GM12892 (cell line): ENCODE measurements around the gene CEP72.

ENCODE experiments used
- DNase-seq: peaks from one replicate; pipeline ENCODE4 v3.0.0; 2011; ENCODE audit not compliant: insufficient read length
- FAIRE-seq: peaks from 2 replicates; lab custom pipeline; 2011; peaks lifted over from hg19 to GRCh38; lab: Jason Lieb, UNC
- POLR2A ChIP-seq: IDR thresholded peaks from 2 replicates; pipeline ENCODE4 v1.6.1; 2011; ENCODE audit warnings: low read depth, low read length, control low read depth
- POLR2AphosphoS5 ChIP-seq: IDR thresholded peaks from 2 replicates; pipeline ENCODE4 v1.6.1; 2011; ENCODE audit warnings: low read depth, low read length, control low read depth
- TAF1 ChIP-seq: IDR thresholded peaks from 2 replicates; pipeline ENCODE4 v1.6.1; 2011; ENCODE audit warnings: low read depth, mild to moderate bottlenecking, control low read depth, low read length, borderline replicate concordance

CEP72 gene

GRCh38 chr5:589588-589987 lies 22.6 kb upstream of the CEP72 start:
- no peak for DNase-seq
- no peak for FAIRE-seq
- TF ChIP-seq POLR2AphosphoS5, result no peak
- no peak for TF ChIP-seq TAF1
- TF ChIP-seq POLR2A, result no peak

DNA sequence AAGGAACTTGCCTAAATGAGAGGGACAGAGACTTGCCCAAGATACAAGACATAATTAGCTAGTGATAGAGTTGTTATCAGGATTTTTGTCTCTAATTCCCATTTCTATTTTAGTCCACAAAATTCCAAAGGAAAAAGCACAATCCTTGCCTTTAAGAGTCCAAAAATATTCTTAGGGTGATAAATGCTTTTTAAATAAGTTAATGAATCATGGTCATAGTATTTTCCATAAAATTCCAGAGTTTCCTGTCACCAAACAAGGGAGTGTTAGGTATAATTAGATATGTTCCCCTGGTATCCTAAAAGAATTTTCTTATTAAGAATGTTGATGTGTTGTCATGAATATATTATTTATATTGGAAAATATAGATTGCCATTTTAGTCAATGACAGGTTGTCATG lies 21.8 kb upstream of the CEP72 start:
- no peak for TF ChIP-seq TAF1
- TF ChIP-seq POLR2AphosphoS5, result no peak
- no peak for TF ChIP-seq POLR2A
- FAIRE-seq (no peak), DNase-seq (no peak)

- FAIRE-seq, result no peak
- TF ChIP-seq POLR2A, result no peak
- no peak for TF ChIP-seq TAF1
- no peak for TF ChIP-seq POLR2AphosphoS5
- DNase-seq, result no peak
Measured at GRCh38 chr5:591746-592145, 20.4 kb upstream of the CEP72 start.

DNA sequence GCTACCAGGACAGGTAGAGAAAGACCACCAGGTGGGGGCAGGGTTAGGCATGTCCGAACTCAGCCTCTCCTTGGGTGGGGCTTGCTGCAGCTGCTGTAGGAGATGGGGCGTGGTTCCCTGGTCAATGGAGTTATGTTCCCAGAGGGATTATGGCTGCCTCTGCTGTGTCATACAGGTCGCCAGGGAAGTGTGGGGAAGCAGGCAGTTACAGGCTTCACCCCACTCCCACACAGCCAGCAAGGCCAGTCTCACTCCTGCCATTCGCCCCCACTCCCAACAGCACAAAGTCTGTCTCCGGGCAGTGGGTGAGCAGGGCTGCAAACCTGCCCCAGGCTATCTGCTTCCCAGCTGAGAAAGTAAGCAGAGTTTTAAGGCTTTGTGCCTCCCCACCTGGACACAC lies 20.0 kb upstream of the CEP72 start:
- DNase-seq, result no peak
- FAIRE-seq, result no peak
- no peak for TF ChIP-seq POLR2A

GRCh38 chr5:593511-593910 lies 18.6 kb upstream of the CEP72 start:
- FAIRE-seq (no peak), DNase-seq (no peak)
- TF ChIP-seq POLR2AphosphoS5 (no peak), TAF1 (no peak), POLR2A (no peak)

DNA sequence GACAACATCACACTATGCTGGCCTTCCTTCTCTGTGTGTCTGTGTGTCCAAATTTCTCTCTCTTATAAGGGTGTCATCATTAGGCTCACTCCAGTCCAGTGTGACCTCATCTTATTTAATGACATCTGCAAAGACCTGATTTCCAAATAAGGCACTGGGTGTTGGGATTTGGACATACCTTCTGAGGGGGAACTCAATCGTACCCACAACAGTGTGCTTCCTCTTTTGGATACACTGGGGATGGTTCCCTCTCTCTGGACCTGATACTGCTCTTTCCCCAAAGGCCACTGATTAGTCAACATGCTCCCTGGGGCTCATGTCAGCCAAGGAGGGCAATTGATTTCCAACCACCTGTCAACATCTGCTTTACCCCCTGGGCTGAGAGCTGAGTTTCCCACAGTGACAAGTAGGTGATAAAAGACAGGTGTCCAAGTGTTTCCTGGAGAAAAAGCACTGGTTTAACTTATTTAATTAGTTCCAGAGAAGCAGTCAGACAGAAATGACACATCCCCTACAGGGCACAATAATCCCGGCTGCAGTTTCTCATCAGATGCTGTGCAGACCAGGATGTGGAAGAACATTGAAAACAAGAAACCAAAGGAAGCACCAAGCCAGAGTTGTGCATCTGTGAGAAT lies 17.8 kb upstream of the CEP72 start:
- no peak for DNase-seq
- TF ChIP-seq POLR2A, result no peak
- no peak for TF ChIP-seq TAF1
- TF ChIP-seq POLR2AphosphoS5, result no peak
- no peak for FAIRE-seq

DNA sequence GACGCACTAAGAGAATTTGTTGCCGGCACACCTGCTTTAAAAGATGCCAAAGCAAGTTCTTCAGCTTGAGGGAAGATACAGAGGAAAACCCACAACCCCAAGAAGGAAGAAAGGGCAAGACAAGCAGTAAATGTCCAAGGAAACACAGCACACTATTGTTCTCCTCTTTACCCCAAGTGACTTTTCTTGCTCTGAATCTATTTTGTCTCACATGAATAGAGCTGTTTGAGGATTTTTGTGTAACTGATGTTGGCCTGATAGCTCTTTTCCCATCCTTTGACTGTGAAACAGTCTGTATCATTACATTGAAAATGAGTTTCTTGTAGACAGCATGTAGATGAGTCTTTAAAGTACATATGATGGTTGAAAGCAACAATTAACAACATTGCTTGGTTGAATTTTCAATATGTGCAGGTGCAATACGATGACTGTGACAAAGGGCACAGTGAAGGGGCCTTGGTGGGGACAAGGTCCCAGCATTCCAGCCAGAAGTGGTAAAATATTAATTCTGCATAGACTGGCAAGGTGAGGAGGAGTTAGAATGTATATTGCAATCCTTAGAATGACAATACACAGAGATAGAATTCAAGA lies 16.8 kb upstream of the CEP72 start:
- no peak for FAIRE-seq
- no peak for TF ChIP-seq POLR2A
- no peak for TF ChIP-seq TAF1
- no peak for TF ChIP-seq POLR2AphosphoS5
- no peak for DNase-seq

DNA sequence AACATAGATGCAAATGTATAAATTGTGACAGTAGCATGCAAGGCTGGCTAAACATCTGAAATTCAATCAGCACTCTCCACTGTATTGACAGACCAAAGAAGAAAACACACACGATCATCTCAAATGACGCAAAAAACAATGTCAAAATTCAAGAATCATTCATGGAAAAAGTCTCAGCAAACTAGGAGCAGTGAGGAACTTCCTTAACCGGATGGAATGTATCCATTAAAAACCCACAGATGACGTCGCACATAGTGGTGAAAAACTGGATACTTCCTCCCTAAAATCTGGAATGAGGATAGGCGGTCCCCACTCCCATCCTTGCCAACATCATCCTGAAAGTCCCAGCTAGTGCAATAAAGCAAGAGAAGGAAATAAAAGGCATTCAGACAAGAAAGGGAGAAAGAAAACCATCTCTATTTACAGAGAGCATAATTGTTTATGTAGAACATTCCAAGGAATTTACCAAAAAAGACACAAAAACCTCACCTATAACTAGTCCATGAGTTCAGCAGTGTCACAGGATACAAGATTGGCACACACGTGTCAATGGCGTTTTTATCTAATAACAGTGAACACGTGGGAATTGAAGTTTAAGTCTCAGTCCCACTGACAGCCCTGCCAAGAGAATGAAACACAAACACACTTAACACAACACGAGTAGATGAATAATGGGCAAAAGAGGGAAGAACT lies 14.1 kb upstream of the CEP72 start:
- TF ChIP-seq POLR2AphosphoS5, result no peak
- no peak for TF ChIP-seq POLR2A
- FAIRE-seq (no peak), DNase-seq (no peak)

GRCh38 chr5:598564-598890 lies 13.6 kb upstream of the CEP72 start:
- no peak for FAIRE-seq
- TF ChIP-seq POLR2A, result no peak
- TF ChIP-seq POLR2AphosphoS5, result no peak
- no peak for TF ChIP-seq TAF1
- no peak for DNase-seq

DNA sequence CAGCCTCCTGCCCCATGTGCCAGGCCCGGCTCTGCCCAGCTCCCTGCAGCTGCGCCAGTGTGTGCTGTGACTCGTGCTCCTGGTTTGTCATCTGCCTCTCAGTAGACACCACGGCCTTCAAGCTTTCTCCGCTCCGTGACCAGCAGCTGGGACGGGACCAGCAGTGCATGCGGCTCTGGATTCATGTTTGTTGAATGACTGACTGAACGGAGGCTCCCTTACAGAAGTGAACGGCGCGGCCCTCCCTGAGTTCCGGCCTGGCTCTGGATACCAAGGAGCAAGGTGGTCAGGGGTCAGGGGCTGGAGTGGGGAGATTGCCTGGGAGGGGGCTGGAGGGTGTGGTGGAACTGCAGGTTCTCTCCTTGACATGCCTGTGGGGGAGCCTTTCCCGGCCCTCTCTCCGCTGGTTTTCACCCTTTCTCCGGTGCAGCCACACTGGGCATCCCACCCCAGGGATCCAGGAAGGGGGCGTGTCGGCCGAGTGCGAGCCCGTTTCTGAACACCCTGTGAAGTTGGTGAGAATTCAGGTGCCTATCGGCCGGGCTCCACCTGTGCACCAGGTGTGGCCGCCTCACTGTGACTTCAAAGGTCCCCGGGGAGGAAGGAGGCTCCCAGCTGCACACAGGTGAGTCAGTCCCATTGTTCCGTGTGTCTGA lies 11.1 kb upstream of the CEP72 start:
- TF ChIP-seq POLR2AphosphoS5 (no peak), TAF1 (no peak), POLR2A (no peak)
- FAIRE-seq (no peak), DNase-seq (no peak)

- no peak for DNase-seq
- no peak for FAIRE-seq
- TF ChIP-seq POLR2AphosphoS5 (no peak), POLR2A (no peak), TAF1 (no peak)
Measured at GRCh38 chr5:601771-602465, 10.2 kb upstream of the CEP72 start.

- FAIRE-seq (no peak), DNase-seq (no peak)
- TF ChIP-seq POLR2A (no peak), POLR2AphosphoS5 (no peak), TAF1 (no peak)
Measured at GRCh38 chr5:602466-603035, 9.6 kb upstream of the CEP72 start.
